Measurements from ENCODE around the gene MAP2K1. TPM values are rescaled to one million over a fixed set of nuclear protein-coding genes. Genes with fewer than 3 reads are reported as not detected.
"Not testable (repeated sequence)": the region's sequence is repeated elsewhere in the genome, so short reads cannot be mapped to it uniquely, and the experiment has no call there.

MAP2K1 gene
- total RNA-seq = 10 to 100 TPM; 83.3 to 98.1 TPM

- peaks cover 58% of the 10 kb centered on the region for H3K4me1 Mint-ChIP-seq (ENCODE audit: low read depth)
- H3K4me3 Mint-ChIP-seq = peak within 1 kb of the TSS; percentile 96 to 99
- ATAC-seq (replicated peaks in 1 of 2) (peak; percentile 84 to 88), DNase-seq (peak; percentile 99)
- H3K27ac Mint-ChIP-seq = peak within 1 kb of the TSS; percentile 98
- no peaks in the 10 kb centered on the region for H3K27me3 Mint-ChIP-seq (ENCODE audit: low read depth)
- H3K9me3 Mint-ChIP-seq = no peaks in the 10 kb centered on the region
- peaks cover 3 to 10% of the 10 kb centered on the region in 2 donors for H3K36me3 Mint-ChIP-seq (ENCODE audit: insufficient read depth in 2 of 2)
Measured at GRCh38 chr15:66386204-66387123, at the start of gene MAP2K1. TSS of gene MAP2K1 (plus strand) at chr15:66386912. CDS start at chr15:66387348, 436 bp downstream.

GRCh38 chr15:66348530-66348929 is 38.2 kb upstream of the MAP2K1 start:
- not testable (repeated sequence) for H3K27me3 Mint-ChIP-seq (ENCODE audit: low read depth); H3K27ac Mint-ChIP-seq; ATAC-seq (replicated peaks in 1 of 2); H3K9me3 Mint-ChIP-seq; H3K4me3 Mint-ChIP-seq; H3K4me1 Mint-ChIP-seq (ENCODE audit: low read depth); DNase-seq
- H3K36me3 Mint-ChIP-seq (ENCODE audit: insufficient read depth in 2 of 2) = peaks cover 4 to 32% of the 10 kb centered on the region in 2 donors

DNA sequence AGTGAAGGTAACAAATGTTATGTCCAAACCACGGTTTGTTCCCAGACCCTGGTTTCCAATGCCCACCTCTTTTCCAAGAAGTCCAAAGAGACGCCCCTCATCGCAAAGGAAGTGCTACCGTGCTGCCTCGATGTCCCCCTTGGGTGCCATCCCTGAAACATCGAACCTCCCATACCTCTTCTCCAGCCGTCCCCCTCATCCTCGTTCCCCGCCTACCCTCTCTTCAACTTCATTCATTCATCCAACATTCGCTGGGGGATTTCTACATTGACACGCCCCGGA is 30.7 kb upstream of the MAP2K1 start:
- peaks cover 5 to 23% of the 10 kb centered on the region in 2 donors for H3K36me3 Mint-ChIP-seq (ENCODE audit: insufficient read depth in 2 of 2)
- peak overlapping the region; percentile 94 for H3K27ac Mint-ChIP-seq
- ATAC-seq (replicated peaks in 1 of 2) (no peak), DNase-seq (no peak)
- no peaks in the 10 kb centered on the region for H3K9me3 Mint-ChIP-seq
- H3K4me3 Mint-ChIP-seq = peak overlapping the region; percentile 91 to 97
- peaks cover 41% of the 10 kb centered on the region for H3K4me1 Mint-ChIP-seq (ENCODE audit: low read depth)
- H3K27me3 Mint-ChIP-seq (ENCODE audit: low read depth) = no peaks in the 10 kb centered on the region

GRCh38 chr15:66356359-66357236 is 30.1 kb upstream of the MAP2K1 start, which contains the start of gene TIPIN:
TSS of gene TIPIN (minus strand) at chr15:66356685. CDS start at chr15:66352947, 3,738 bp downstream.
- H3K9me3 Mint-ChIP-seq = no peaks in the 10 kb centered on the region
- no peaks in the 10 kb centered on the region for H3K27me3 Mint-ChIP-seq (ENCODE audit: low read depth)
- peaks cover 41% of the 10 kb centered on the region for H3K4me1 Mint-ChIP-seq (ENCODE audit: low read depth)
- ATAC-seq (replicated peaks in 1 of 2) = peak; percentile 98 to 99
- peak; percentile 98 to 99 for DNase-seq
- H3K4me3 Mint-ChIP-seq = peak within 1 kb of the TSS; percentile 91 to 97
- peak within 1 kb of the TSS; percentile 94 for H3K27ac Mint-ChIP-seq
- peaks cover 5 to 21% of the 10 kb centered on the region in 2 donors for H3K36me3 Mint-ChIP-seq (ENCODE audit: insufficient read depth in 2 of 2)

DNA sequence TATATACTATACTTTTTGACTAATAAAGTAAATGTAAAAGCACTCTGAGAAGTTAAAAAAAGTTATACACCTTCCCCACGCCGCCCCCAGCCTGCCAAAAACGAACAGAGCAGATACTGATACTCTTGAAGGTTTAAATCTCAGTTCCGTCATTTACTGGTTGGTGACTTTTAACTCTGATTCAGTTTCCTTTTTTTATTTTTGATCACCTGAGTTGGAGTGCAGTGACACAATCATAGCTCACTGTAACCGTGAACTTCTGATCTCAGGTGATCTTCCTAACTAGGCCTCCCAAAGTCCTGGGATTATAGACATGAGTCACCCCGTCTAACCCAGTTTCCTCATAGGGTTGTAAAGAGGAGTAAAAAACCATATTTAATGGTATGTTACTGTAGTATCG is 27.0 kb upstream of the MAP2K1 start:
- no peak overlapping the region for H3K27ac Mint-ChIP-seq
- H3K27me3 Mint-ChIP-seq (ENCODE audit: low read depth) = no peaks in the 10 kb centered on the region
- peaks cover 2 to 9% of the 10 kb centered on the region in 2 donors for H3K36me3 Mint-ChIP-seq (ENCODE audit: insufficient read depth in 2 of 2)
- H3K4me1 Mint-ChIP-seq (ENCODE audit: low read depth) = peaks cover 25% of the 10 kb centered on the region
- DNase-seq (no peak), ATAC-seq (replicated peaks in 1 of 2) (no peak)
- H3K9me3 Mint-ChIP-seq = no peaks in the 10 kb centered on the region
- no peak overlapping the region for H3K4me3 Mint-ChIP-seq

DNA sequence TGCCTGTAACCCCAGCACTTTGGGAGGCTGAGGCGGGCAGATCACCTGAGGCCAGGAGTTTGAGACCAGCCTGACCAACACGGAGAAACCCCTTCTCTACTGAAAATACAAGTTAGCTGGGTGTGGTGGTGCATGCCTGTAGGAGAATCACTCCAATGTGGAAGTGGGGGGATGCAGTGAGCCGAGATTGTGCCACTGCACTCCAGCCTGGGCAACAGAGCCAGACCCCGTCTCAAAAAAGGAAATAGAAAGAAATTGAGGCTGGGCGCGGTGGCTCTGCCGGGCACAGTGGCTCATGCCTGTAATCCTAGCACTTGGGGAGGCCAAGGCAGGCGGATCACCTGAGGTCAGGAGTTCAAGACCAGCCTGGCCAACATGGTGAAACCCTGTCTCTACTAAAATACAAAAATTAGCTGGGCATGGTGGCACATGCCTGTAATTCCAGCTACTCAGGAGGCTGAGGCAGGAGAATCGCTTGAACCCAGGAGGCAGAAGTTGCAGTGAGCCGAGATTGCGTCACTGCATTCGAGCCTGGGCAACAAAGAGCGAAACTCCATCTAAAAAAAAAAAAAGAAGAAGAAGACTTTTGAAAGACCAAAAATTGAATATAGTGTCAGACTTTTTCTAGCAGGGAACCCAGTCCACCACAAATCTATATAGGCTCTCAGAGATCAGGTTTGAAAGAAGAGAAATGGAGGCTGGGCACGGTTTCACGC is 24.8 kb upstream of the MAP2K1 start:
- ATAC-seq (replicated peaks in 1 of 2); H3K27ac Mint-ChIP-seq; DNase-seq; H3K4me1 Mint-ChIP-seq (ENCODE audit: low read depth); H3K4me3 Mint-ChIP-seq; H3K36me3 Mint-ChIP-seq (ENCODE audit: insufficient read depth in 2 of 2); H3K27me3 Mint-ChIP-seq (ENCODE audit: low read depth); H3K9me3 Mint-ChIP-seq: not testable (repeated sequence)

- no peaks in the 10 kb centered on the region for H3K4me1 Mint-ChIP-seq (ENCODE audit: low read depth)
Measured at GRCh38 chr15:66362776-66363175, 23.9 kb upstream of the MAP2K1 start.

DNA sequence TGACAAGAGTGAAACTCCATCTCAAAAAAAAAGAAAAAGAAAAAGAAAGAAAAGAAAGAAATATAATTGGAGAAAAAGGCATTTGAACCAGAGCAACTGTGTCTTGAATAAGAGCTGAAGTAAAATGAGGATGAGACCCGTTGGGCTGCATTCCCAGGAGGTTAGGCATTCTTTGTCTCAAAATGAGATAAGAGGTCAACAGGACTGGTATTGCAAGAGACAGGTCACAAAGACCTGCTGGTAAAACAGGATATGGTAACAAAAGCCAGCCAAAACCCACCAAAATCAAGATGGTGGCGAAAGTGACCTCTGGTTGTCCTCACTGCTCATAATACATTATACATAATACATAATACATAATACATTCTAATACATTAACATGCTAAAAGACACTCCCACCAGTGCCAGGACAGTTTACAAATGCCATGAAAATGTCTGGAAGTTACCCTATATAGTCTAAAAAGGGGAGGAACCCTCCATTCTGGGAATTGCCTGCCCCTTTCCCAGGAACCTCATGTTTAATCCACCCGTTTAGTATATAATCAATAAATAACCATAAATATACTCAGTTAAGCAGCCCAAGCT is 21.7 kb upstream of the MAP2K1 start:
- H3K4me3 Mint-ChIP-seq = no peak overlapping the region
- H3K9me3 Mint-ChIP-seq = no peaks in the 10 kb centered on the region
- H3K27me3 Mint-ChIP-seq (ENCODE audit: low read depth) = no peaks in the 10 kb centered on the region
- H3K4me1 Mint-ChIP-seq (ENCODE audit: low read depth) = peaks cover 8% of the 10 kb centered on the region
- no peak overlapping the region for H3K27ac Mint-ChIP-seq
- H3K36me3 Mint-ChIP-seq (ENCODE audit: insufficient read depth in 2 of 2) = no peaks in the 10 kb centered on the region
- DNase-seq (no peak), ATAC-seq (replicated peaks in 1 of 2) (no peak)

More at GRCh38 chr15:66362776-66363175, 23.9 kb upstream of the MAP2K1 start:
- Mint-ChIP-seq H3K4me3 (no peak overlapping the region), H3K36me3 (ENCODE audit: insufficient read depth in 2 of 2) (no peaks in the 10 kb centered on the region), H3K27me3 (ENCODE audit: low read depth) (no peaks in the 10 kb centered on the region), H3K9me3 (no peaks in the 10 kb centered on the region), H3K27ac (no peak overlapping the region)
- DNase-seq (no peak), ATAC-seq (replicated peaks in 1 of 2) (no peak)

- Mint-ChIP-seq H3K27me3 (ENCODE audit: low read depth) (no peaks in the 10 kb centered on the region), H3K4me3 (peak overlapping the region; percentile 77 to 90), H3K4me1 (ENCODE audit: low read depth) (peaks cover 18% of the 10 kb centered on the region), H3K36me3 (ENCODE audit: insufficient read depth in 2 of 2) (no peaks in the 10 kb centered on the region), H3K9me3 (peaks cover 0 to 2% of the 10 kb centered on the region in 2 donors), H3K27ac (peak overlapping the region; percentile 94)
- DNase-seq (peak; percentile 44 to 59), ATAC-seq (replicated peaks in 1 of 2) (peak; percentile 83 to 88)
Measured at GRCh38 chr15:66369773-66370651, 16.7 kb upstream of the MAP2K1 start.

DNA sequence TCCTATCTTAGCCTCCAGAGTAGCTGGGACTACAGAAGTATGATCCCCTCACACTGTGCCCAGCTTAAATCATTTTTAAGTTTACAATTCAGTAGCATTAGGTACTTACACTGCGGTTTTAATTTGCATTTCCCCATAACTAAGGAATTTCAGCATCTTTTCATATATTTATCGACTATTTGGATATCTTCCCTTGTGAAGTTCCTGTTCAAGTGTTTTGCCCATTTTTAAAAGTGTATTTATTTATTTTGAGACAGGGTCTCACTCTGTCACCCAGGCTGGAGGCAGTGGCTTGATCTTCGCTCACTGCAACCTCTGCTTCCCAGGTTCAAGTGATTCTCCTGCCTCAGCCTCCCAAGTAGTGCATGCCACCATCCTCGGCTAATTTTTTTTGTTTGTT is 12.5 kb upstream of the MAP2K1 start:
- peaks cover 18% of the 10 kb centered on the region for H3K4me1 Mint-ChIP-seq (ENCODE audit: low read depth)
- no peak overlapping the region for H3K4me3 Mint-ChIP-seq
- no peak overlapping the region for H3K27ac Mint-ChIP-seq
- DNase-seq (no peak), ATAC-seq (replicated peaks in 1 of 2) (no peak)
- H3K9me3 Mint-ChIP-seq = peaks cover 0 to 2% of the 10 kb centered on the region in 2 donors
- no peaks in the 10 kb centered on the region for H3K36me3 Mint-ChIP-seq (ENCODE audit: insufficient read depth in 2 of 2)
- H3K27me3 Mint-ChIP-seq (ENCODE audit: low read depth) = no peaks in the 10 kb centered on the region

GRCh38 chr15:66378814-66379430 is 7.8 kb upstream of the MAP2K1 start:
- peaks cover 0 to 2% of the 10 kb centered on the region in 2 donors for H3K9me3 Mint-ChIP-seq
- ATAC-seq (replicated peaks in 1 of 2) (no peak), DNase-seq (no peak)
- H3K36me3 Mint-ChIP-seq (ENCODE audit: insufficient read depth in 2 of 2) = no peaks in the 10 kb centered on the region
- no peaks in the 10 kb centered on the region for H3K27me3 Mint-ChIP-seq (ENCODE audit: low read depth)
- H3K4me1 Mint-ChIP-seq (ENCODE audit: low read depth) = no peaks in the 10 kb centered on the region
- no peak overlapping the region for H3K27ac Mint-ChIP-seq
- no peak overlapping the region for H3K4me3 Mint-ChIP-seq
